ENCODE measurements around the gene NCOA1.
"Not testable (repeated sequence)": the region's sequence is repeated elsewhere in the genome, so short reads cannot be mapped to it uniquely, and the experiment has no call there.

Gene NCOA1

DNA sequence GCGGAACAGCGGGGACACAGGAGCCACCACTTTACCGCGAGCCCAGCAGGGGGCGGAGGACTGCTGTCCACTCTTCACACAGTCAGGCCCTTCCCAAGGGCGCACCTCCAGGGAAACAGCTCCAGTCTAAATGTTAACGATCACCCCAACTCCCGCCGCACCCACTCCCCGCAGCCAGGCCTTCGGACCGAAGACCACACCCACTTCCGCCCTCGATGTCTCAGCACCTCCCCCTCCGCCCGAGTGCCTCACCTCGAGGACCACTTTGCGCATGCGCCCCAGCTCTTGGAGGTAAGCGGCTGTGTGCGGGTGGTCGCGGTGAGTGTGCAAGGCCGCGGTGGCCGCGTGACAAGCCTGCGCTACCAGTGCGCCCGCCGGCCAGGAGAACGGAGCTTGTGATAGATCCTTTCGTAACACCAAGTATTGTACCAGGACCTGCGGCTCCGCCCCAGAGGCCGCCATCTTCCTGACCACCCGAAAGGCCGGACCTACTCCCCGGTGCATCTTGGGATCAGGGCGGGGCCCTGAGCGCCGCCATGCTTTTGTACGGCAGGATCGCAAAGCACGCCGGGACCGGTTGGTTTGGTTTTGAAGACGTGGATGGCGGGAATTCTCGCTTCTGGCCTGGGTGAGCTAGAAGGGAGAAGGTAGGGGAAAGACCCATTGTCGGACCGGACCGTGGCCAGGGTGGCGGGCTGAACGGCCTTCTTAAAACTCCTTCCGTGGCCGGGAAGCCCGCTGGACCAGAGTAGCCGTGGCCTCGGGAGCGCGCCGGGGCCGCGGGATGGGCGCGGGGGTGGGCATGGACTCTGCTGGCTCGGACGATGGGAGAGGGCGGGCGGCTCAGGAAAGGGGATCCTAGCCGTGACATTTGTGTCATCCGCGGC lies 302.1 kb downstream of the NCOA1 start, which contains the start of the genes CENPO and PTRHD1:
Gene CENPO (plus strand): TSS at position 552 of the 887 bp plus-strand sequence. CDS start 495 bp downstream, outside the sequence.
Gene PTRHD1 (minus strand): TSS at position 518 of the 887 bp plus-strand sequence. CDS start 14 bp downstream, at position 504.
- peak; percentile 98 for DNase-seq (ENCODE audit: low read depth)

DNA sequence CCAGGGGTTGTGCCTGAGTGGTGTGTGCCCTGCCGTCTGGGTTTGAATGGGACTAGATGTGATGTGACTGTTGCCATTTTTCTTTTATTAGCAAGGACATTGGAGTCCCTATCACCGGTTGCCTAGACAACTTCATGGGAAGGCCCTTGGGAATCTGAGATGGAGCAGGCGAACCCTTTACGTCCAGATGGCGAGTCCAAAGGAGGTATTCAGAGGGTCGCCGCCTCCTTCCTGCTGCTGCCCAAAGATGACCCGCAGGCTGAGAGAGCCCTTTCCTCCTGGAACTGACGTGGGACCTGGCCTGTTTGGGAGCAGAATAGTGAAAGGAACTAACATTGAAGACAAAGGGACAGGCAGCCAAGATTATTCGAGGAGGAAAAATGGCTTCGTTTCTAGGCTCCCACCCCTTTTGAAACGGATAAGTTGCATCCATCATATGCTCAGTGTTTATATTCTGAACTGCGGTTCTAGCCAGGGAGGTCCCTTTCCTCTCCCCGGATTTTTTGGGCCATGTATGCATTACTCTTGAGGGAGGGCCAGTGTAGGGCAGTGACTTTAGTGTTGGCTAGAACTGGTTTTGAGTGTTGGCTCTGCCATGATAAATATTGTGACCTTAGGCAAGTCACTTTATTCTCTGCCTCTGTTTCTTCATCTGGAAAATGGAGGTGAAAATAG lies 302.8 kb downstream of the NCOA1 start:
- DNase-seq (ENCODE audit: low read depth): peak; percentile 37

DNA sequence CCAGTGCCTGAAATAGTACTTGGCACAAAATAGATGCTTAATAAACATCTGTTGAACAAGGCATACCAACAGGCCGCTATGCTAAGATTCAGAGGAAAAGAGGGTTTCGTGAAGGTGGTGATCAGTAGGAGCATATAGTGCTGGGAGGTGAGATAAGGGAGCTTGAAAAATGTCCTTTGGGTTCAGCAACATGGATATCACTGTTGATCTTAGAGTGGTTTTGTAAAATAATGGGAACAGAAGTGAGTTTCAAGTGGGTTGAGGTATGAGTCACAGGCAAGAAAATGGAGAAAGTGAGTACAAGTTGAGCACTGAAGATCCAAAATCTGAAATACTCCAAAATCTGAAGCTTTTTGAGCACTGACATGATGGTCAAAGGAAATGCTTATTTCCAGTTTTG lies 306.6 kb downstream of the NCOA1 start:
- DNase-seq (ENCODE audit: low read depth): no peak

GRCh38 chr2:24800487-24800886 lies 309.4 kb downstream of the NCOA1 start:
- DNase-seq (ENCODE audit: low read depth): not testable (repeated sequence)

DNA sequence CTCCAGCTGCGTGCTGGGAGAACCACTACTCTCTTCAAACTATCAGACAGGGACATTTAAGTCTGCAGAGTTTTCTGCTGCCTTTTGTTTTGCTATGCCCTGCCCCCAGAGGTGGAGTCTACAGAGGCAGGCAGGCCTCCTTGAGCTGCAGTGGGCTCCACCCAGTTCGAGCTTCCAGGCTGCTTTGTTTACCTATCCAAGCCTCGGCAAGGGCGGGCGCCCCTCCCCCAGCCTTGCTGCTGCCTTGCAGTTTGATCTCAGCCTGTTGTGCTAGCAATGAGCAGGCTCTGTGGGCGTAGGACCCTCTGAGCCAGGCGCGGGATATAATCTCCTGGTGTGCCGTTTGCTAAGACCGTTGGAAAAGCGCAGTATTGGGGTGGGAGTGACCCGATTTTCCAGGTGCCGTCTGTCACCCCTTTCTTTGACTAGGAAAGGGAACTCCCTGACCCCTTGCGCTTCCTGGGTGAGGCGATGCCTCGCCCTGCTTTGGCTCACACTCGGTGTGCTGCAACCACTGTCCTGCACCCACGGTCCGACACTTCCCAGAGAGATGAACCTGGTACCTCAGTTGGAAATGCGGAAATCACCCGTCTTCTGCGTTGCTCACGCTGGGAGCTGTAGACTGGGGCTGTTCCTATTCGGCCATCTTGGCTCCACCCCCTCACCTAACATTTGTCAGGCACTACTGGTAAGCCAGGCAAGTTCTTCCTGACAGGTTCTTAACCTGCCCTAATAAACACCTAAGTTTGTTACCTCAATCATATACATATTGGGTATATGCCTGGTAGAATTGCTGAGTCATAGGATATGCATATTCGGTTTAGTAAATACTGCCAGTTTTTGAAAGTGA lies 315.0 kb downstream of the NCOA1 start:
- not testable (repeated sequence) for DNase-seq (ENCODE audit: low read depth)

- DNase-seq (ENCODE audit: low read depth): no peak
Measured at GRCh38 chr2:24806661-24807036, 315.6 kb downstream of the NCOA1 start.

DNA sequence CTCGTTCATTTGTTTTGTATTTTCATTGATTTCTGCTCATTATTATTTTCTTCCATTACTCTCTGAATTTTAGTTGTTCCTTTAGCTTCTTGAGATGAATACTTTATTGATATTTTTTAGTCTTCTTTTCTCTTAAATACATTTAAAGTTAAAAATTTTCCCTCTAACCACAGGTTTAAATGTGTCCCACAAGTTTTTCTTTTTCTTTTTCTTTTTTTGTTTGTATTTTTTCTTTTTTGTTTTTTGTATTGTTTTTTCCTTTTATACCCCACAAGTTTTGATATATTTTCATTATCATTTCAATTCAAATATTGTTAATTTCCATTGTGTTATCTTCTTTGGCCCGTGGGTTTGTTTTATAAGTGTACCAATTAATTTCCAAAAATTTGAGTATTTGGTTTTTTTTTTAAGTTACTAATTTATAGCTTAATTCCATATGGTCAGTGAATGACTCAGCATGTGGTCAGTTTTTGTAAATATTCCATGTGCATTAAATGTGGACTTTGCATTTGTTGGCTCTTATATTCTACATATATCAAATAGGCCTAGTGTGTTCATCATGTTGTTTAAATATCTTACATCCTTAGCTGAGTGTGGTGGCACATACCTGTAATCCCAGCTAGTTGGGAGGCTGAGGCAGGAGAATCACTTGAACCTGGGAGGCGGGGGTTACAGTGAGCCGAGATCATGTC lies 318.4 kb downstream of the NCOA1 start:
- peak; percentile 47 for DNase-seq (ENCODE audit: low read depth)

DNA sequence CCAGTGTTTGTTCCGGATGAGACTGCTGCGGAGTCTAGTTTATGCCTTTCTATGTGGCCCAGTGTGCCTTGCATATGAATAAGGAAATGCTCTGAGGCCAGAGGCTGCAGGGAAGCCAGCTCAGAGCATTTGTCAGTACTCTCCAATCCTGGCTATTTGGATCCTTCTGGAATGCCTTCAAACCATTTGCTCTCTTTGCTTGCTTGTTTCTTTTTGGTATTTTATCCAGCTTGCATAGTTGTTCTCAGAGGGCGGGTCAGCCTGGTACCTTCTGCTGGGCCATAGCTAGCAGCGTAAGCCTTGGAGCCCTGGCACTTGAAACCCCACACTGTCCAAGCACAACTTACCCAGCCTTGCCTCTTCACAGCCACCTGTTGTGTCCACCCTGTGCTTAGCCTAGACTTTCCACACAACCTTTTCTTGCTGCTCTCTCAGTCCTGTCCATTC lies 322.7 kb downstream of the NCOA1 start:
- DNase-seq (ENCODE audit: low read depth): no peak

- no peak for DNase-seq (ENCODE audit: low read depth)
Measured at GRCh38 chr2:24814516-24814915, 323.5 kb downstream of the NCOA1 start.

DNA sequence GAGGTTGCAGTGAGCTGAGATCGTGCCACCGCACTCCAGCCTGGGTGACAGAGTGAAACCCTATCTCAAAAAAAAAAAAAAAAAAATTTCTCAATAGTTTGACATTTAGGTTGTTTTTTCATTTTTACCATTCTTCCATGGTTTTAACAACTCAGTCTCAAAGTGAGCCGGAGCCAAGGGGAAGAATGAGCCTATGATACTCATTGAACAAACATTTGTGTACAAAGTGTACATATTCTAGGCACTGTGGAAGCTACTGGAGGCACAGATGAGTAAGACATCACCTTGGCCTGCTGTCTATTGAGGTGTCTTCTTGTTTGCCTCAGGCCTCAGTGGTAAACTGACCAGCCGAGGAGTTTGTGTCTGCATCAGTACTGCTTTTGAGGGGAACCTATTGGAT lies 324.1 kb downstream of the NCOA1 start:
- no peak for DNase-seq (ENCODE audit: low read depth)

DNA sequence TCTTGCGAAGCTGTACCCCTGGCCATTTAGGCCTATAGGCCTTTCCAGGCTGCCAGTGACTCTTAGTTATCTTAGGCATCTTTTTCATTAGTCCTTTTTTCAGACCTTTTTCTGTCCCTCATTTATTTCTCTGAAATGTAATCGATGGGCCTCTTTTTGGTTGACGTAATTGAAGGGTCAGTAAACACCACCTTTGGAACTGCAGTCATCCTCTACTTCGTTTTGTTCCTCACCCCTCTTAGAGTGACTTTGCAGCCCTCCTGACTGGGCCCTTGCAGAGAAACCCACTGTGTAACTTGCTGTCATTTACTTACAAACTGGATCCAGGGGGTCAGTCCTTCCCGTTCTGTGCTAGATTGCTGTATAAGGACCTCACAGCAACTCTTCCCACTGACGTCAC lies 325.4 kb downstream of the NCOA1 start:
- DNase-seq (ENCODE audit: low read depth): no peak

DNA sequence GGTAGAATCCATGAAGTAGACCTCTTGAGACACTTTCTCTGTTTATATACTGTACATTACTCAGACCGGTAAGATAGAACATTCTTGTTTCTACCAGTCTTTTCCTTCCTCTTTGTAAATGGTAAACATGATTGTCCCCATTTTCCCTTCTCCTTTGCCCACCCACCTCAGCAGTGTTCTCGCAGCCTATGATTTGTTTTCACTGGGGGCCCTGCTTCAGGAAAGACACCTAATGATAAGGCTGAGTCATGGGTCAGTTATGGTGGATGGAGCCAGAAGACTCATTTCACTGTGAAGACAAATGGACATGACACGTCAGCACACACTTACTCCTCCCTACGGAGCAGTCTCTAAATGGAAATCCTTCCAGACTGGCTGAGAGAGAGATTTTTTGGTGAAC lies 325.8 kb downstream of the NCOA1 start:
- DNase-seq (ENCODE audit: low read depth): peak; percentile 93

GRCh38 chr2:24818721-24819167 lies 327.7 kb downstream of the NCOA1 start:
- DNase-seq (ENCODE audit: low read depth): peak; percentile 84

DNA sequence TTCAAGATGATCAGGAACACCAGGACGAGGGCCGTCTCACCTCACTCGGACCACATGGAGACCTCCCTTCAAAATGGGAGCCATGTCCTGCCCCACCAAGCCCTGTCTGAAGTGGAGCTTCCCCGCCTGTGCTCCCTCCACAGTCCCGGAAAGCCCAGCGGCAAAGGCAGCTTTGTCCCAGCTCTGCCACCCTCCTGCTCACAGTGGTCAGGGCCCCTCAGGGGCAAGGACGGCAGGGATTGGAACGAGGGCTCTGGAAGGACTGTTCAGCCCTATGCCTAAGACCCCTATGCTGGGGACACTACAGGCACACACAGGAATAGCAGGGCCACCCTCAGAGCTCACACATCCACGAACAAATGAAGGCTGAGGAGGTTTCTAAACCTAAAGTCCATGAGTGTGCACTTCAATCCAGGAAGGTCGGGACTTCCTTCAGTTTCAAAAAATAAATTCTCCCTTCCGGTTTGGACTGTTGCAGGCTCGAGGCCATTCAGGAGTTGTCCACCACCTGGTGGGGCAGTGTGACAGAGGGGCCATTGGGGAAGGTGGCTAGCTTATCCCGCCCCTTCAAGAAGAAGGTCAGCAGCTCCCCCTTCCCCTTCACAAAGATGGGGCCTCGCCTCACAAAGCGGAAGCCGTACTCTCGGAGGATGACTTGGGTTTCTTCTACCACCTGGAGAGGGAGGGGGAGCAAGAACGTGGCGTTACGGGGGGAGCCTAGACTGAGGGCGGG lies 328.6 kb downstream of the NCOA1 start:
- no peak for DNase-seq (ENCODE audit: low read depth)

DNA sequence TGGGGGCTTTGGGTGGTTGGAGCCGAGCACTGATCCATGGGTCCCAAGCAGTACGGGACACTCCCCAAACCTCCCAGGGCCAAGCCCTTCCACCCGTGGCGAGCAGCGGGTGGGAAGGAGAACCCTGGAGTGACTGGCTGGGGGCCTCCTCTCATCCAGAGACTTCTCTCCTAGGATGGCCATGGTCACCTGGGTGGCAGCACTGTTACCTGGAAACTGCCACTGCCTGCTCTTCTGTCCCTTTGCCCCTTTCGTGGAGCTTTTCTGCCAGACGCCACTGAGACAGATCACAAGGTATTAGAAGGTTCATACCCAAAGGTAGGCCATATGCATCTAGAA lies 329.1 kb downstream of the NCOA1 start:
- DNase-seq (ENCODE audit: low read depth): no peak

Measured in iris pigment epithelial cell (primary cell).